Measurements from ENCODE around the gene ACSL1.
"Not testable (repeated sequence)": the region's sequence is repeated elsewhere in the genome, so short reads cannot be mapped to it uniquely, and the experiment has no call there.

ACSL1 gene

GRCh38 chr4:184793735-184794355 lies 31.9 kb downstream of the ACSL1 start:
- Histone ChIP-seq H3K27me3 (replicated peaks; ENCODE audit: control insufficient read depth, insufficient read depth, low read length, poor library complexity, severe bottlenecking) (no peaks in the 10 kb centered on the region), H3K9me3 (ENCODE audit: control insufficient read depth, low read length) (no peaks in the 10 kb centered on the region), H3K4me3 (ENCODE audit: insufficient read depth, low read depth, low read length, poor library complexity, severe bottlenecking) (no peak overlapping the region), H3K36me3 (ENCODE audit: control insufficient read depth, insufficient read depth, low read length) (no peaks in the 10 kb centered on the region), H3K27ac (ENCODE audit: insufficient read depth, low read length, poor library complexity, severe bottlenecking) (no peak overlapping the region), H3K4me1 (ENCODE audit: control insufficient read depth, insufficient read depth, low read length, poor library complexity, severe bottlenecking) (peaks cover 9% of the 10 kb centered on the region)
- no peak for DNase-seq

- Histone ChIP-seq H3K4me1 (ENCODE audit: control insufficient read depth, insufficient read depth, low read length, poor library complexity, severe bottlenecking) (peaks cover 9% of the 10 kb centered on the region), H3K27ac (ENCODE audit: insufficient read depth, low read length, poor library complexity, severe bottlenecking) (no peak overlapping the region), H3K36me3 (ENCODE audit: control insufficient read depth, insufficient read depth, low read length) (peaks cover 3% of the 10 kb centered on the region), H3K4me3 (ENCODE audit: insufficient read depth, low read depth, low read length, poor library complexity, severe bottlenecking) (no peak overlapping the region), H3K27me3 (replicated peaks; ENCODE audit: control insufficient read depth, insufficient read depth, low read length, poor library complexity, severe bottlenecking) (no peaks in the 10 kb centered on the region), H3K9me3 (ENCODE audit: control insufficient read depth, low read length) (no peaks in the 10 kb centered on the region)
- DNase-seq = peak in 2 of 3 donors; percentile 10 to 12
These were observed 32.7 kb downstream of the ACSL1 start for GRCh38 chr4:184792950-184793555.

GRCh38 chr4:184792334-184792733 lies 33.4 kb downstream of the ACSL1 start:
- H3K4me1 ChIP-seq (ENCODE audit: control insufficient read depth, insufficient read depth, low read length, poor library complexity, severe bottlenecking) = peaks cover 9% of the 10 kb centered on the region
- peaks cover 3% of the 10 kb centered on the region for H3K36me3 ChIP-seq (ENCODE audit: control insufficient read depth, insufficient read depth, low read length)
- H3K4me3 ChIP-seq (ENCODE audit: insufficient read depth, low read depth, low read length, poor library complexity, severe bottlenecking) = no peak overlapping the region
- H3K9me3 ChIP-seq (ENCODE audit: control insufficient read depth, low read length) = no peaks in the 10 kb centered on the region
- no peak for DNase-seq
- H3K27ac ChIP-seq (ENCODE audit: insufficient read depth, low read length, poor library complexity, severe bottlenecking) = no peak overlapping the region
- H3K27me3 ChIP-seq (replicated peaks; ENCODE audit: control insufficient read depth, insufficient read depth, low read length, poor library complexity, severe bottlenecking) = no peaks in the 10 kb centered on the region

- Histone ChIP-seq H3K4me1 (ENCODE audit: control insufficient read depth, insufficient read depth, low read length, poor library complexity, severe bottlenecking) (peaks cover 9% of the 10 kb centered on the region), H3K9me3 (ENCODE audit: control insufficient read depth, low read length) (no peaks in the 10 kb centered on the region), H3K4me3 (ENCODE audit: insufficient read depth, low read depth, low read length, poor library complexity, severe bottlenecking) (no peak overlapping the region), H3K27me3 (replicated peaks; ENCODE audit: control insufficient read depth, insufficient read depth, low read length, poor library complexity, severe bottlenecking) (no peaks in the 10 kb centered on the region), H3K36me3 (ENCODE audit: control insufficient read depth, insufficient read depth, low read length) (peaks cover 4% of the 10 kb centered on the region), H3K27ac (ENCODE audit: insufficient read depth, low read length, poor library complexity, severe bottlenecking) (no peak overlapping the region)
- DNase-seq = no peak
These were observed 34.9 kb downstream of the ACSL1 start for GRCh38 chr4:184790826-184791225.

- DNase-seq = no peak
- Histone ChIP-seq H3K4me1 (ENCODE audit: control insufficient read depth, insufficient read depth, low read length, poor library complexity, severe bottlenecking) (peaks cover 5% of the 10 kb centered on the region), H3K4me3 (ENCODE audit: insufficient read depth, low read depth, low read length, poor library complexity, severe bottlenecking) (no peak overlapping the region)
These were observed 37.8 kb downstream of the ACSL1 start for GRCh38 chr4:184787766-184788503.

GRCh38 chr4:184785813-184786212 lies 40.0 kb downstream of the ACSL1 start:
- no peak for DNase-seq
- no peaks in the 10 kb centered on the region for H3K9me3 ChIP-seq (ENCODE audit: control insufficient read depth, low read length)
- H3K27me3 ChIP-seq (replicated peaks; ENCODE audit: control insufficient read depth, insufficient read depth, low read length, poor library complexity, severe bottlenecking) = no peaks in the 10 kb centered on the region
- peaks cover 6% of the 10 kb centered on the region for H3K36me3 ChIP-seq (ENCODE audit: control insufficient read depth, insufficient read depth, low read length)
- no peaks in the 10 kb centered on the region for H3K4me1 ChIP-seq (ENCODE audit: control insufficient read depth, insufficient read depth, low read length, poor library complexity, severe bottlenecking)
- H3K4me3 ChIP-seq (ENCODE audit: insufficient read depth, low read depth, low read length, poor library complexity, severe bottlenecking) = no peak overlapping the region
- H3K27ac ChIP-seq (ENCODE audit: insufficient read depth, low read length, poor library complexity, severe bottlenecking) = no peak overlapping the region

More at GRCh38 chr4:184787766-184788503, 37.8 kb downstream of the ACSL1 start:
- Histone ChIP-seq H3K27ac (ENCODE audit: insufficient read depth, low read length, poor library complexity, severe bottlenecking) (no peak overlapping the region), H3K27me3 (replicated peaks; ENCODE audit: control insufficient read depth, insufficient read depth, low read length, poor library complexity, severe bottlenecking) (no peaks in the 10 kb centered on the region), H3K36me3 (ENCODE audit: control insufficient read depth, insufficient read depth, low read length) (peaks cover 6% of the 10 kb centered on the region), H3K9me3 (ENCODE audit: control insufficient read depth, low read length) (no peaks in the 10 kb centered on the region)

GRCh38 chr4:184784628-184785257 lies 41.0 kb downstream of the ACSL1 start:
- Histone ChIP-seq H3K9me3 (ENCODE audit: control insufficient read depth, low read length) (no peaks in the 10 kb centered on the region), H3K4me1 (ENCODE audit: control insufficient read depth, insufficient read depth, low read length, poor library complexity, severe bottlenecking) (no peaks in the 10 kb centered on the region), H3K27me3 (replicated peaks; ENCODE audit: control insufficient read depth, insufficient read depth, low read length, poor library complexity, severe bottlenecking) (no peaks in the 10 kb centered on the region), H3K36me3 (ENCODE audit: control insufficient read depth, insufficient read depth, low read length) (peaks cover 6% of the 10 kb centered on the region), H3K4me3 (ENCODE audit: insufficient read depth, low read depth, low read length, poor library complexity, severe bottlenecking) (no peak overlapping the region), H3K27ac (ENCODE audit: insufficient read depth, low read length, poor library complexity, severe bottlenecking) (no peak overlapping the region)
- no peak for DNase-seq

GRCh38 chr4:184782731-184783373 lies 42.9 kb downstream of the ACSL1 start:
- no peak overlapping the region for H3K4me3 ChIP-seq (ENCODE audit: insufficient read depth, low read depth, low read length, poor library complexity, severe bottlenecking)

GRCh38 chr4:184779160-184779559 lies 46.6 kb downstream of the ACSL1 start:
- DNase-seq; H3K4me3 ChIP-seq (ENCODE audit: insufficient read depth, low read depth, low read length, poor library complexity, severe bottlenecking); H3K27me3 ChIP-seq (replicated peaks; ENCODE audit: control insufficient read depth, insufficient read depth, low read length, poor library complexity, severe bottlenecking); H3K27ac ChIP-seq (ENCODE audit: insufficient read depth, low read length, poor library complexity, severe bottlenecking); H3K36me3 ChIP-seq (ENCODE audit: control insufficient read depth, insufficient read depth, low read length); H3K9me3 ChIP-seq (ENCODE audit: control insufficient read depth, low read length); H3K4me1 ChIP-seq (ENCODE audit: control insufficient read depth, insufficient read depth, low read length, poor library complexity, severe bottlenecking): not testable (repeated sequence)

More at GRCh38 chr4:184782731-184783373, 42.9 kb downstream of the ACSL1 start:
- H3K36me3 ChIP-seq (ENCODE audit: control insufficient read depth, insufficient read depth, low read length) = peaks cover 4% of the 10 kb centered on the region
- H3K27ac ChIP-seq (ENCODE audit: insufficient read depth, low read length, poor library complexity, severe bottlenecking) = no peak overlapping the region
- DNase-seq = no peak
- no peaks in the 10 kb centered on the region for H3K4me1 ChIP-seq (ENCODE audit: control insufficient read depth, insufficient read depth, low read length, poor library complexity, severe bottlenecking)
- H3K27me3 ChIP-seq (replicated peaks; ENCODE audit: control insufficient read depth, insufficient read depth, low read length, poor library complexity, severe bottlenecking) = no peaks in the 10 kb centered on the region
- no peaks in the 10 kb centered on the region for H3K9me3 ChIP-seq (ENCODE audit: control insufficient read depth, low read length)

Data from effector memory CD4-positive, alpha-beta T cell (primary cell).